Adrenal gland (tissue), 12 donors: ENCODE data around the gene HOXC9. TPM values are rescaled to one million over a fixed set of nuclear protein-coding genes. Genes with fewer than 3 reads are reported as not detected.
A peak's percentile ranks its signal among the peaks of the same experiment; 100 is the strongest.

Experiments
- DNase-seq, 7 donors: peaks; one replicate each; pipeline ENCODE4 v3.0.0-alpha.2; 2019 to 2020
- H3K27ac ChIP-seq, 5 donors: fragments of 200-600 bp; sonication (generic) in 4 of 5; 1 replicate in 3 of 5; 2 replicates in 2 of 5; pipeline versions ENCODE4 v1.5.1 to v1.8.0; 2016 to 2020; ENCODE audit warnings: mild to moderate bottlenecking in 1 of 5
- H3K27me3 ChIP-seq: fragments of 200-600 bp; 2 replicates; pipeline ENCODE4 v1.8.0; 2021
- H3K36me3 ChIP-seq, 2 donors: fragments of 200-600 bp; replicated peaks in 1 of 2; 1 replicate in 1 of 2; 2 replicates in 1 of 2; pipeline versions ENCODE4 v1.5.1 to v1.8.0; 2018 to 2022
- H3K4me1 ChIP-seq, 2 donors: fragments of 200-600 bp; replicated peaks in 1 of 2; 1 replicate in 1 of 2; 2 replicates in 1 of 2; pipeline versions ENCODE4 v1.5.1 to v1.8.0; 2018 to 2021
- H3K4me3 ChIP-seq, 4 donors: fragments of 200-600 bp; sonication (generic) in 3 of 4; one replicate each; pipeline ENCODE4 v1.5.1; 2016 to 2018
- H3K9me3 ChIP-seq, 3 donors: fragments of 200-600 bp; sonication (generic) in 1 of 3; replicated peaks in 1 of 3; 1 replicate in 2 of 3; 2 replicates in 1 of 3; pipeline versions ENCODE4 v1.5.1 to v1.8.0; 2016 to 2021
- POLR2A ChIP-seq, 2 donors: fragments of 450-650 bp; IDR thresholded peaks; one replicate each; pipeline ENCODE4 v1.6.1; 2017; ENCODE audit warnings: antibody characterized with exemption in 2 of 2, mild to moderate bottlenecking in 2 of 2, moderate library complexity in 1 of 2
- WGBS, 4 donors: extraction: QIAGEN DNeasy Blood & Tissue Kit in 2 of 4; methylation state at CpG; one replicate each; pipeline versions ENCODE4 v1.1.5 to v1.1.7; 2013 to 2017; 5-methylcytosine and 5-hydroxymethylcytosine counted together
- intact Hi-C, 2 donors: fragments of 100-400 bp; cut with DNase I; formaldehyde crosslinking; loops; one replicate each; pipeline versions ENCODE4 v1.14.1 to v1.15.0; 2022 to 2023
- polyA plus RNA-seq, 3 donors: library from polyadenylated mRNA; stranded (reverse); fragments of 200-250 nt in 2 of 3; fragments of 350-450 nt in 1 of 3; fragmentation: Illumina TruSeq in 1 of 3; extraction: RNeasy Lipid Tissue Mini Kit (QIAGEN cat#74804) in 1 of 3; gene quantifications; one replicate each; pipeline ENCODE4 v1.2.3, GENCODE V29; 2013 to 2014
- total RNA-seq, 9 donors: library from RNA; depleted of rRNA in 4 of 9; stranded (reverse); fragments of >200 nt in 4 of 9; fragments of 120-200 nt in 1 of 9; fragmentation: NEBNext Ultra II Directional in 1 of 9; extraction: Animal tissue kit (Norgen Biotek cat#: 25700) in 1 of 9; gene quantifications; one replicate each; pipeline versions ENCODE4 v1.1.0 to v1.2.4, GENCODE V29; 2013 to 2023
- TF ChIP-seq, protein P1 (sequence below), 6 experiments: fragments of 450-650 bp in 4 of 6; fragments of 200-600 bp in 2 of 6; sonication (generic) in 1 of 6; IDR thresholded peaks; 1 replicate in 5 of 6; 2 replicates in 1 of 6; pipeline versions ENCODE4 v1.5.1 to v1.8.0; 2016 to 2021; ENCODE audit warnings: antibody characterized with exemption in 6 of 6, mild to moderate bottlenecking in 2 of 6, moderate library complexity in 1 of 6
- donor health status: healthy with polysubstance abuse.
- donor health status: Bipolar disorder and iron deficiency.
- donor health status: DM: yes; HTN: yes; CAD: no.
- donor health status: DM: no; HTN: no; CAD: no.
- donor health status: DM: no; HTN: no; CAD: no.
- donor health status: DM: yes; HTN: yes; CAD: no.

The HOXC9 gene
- total and polyA plus RNA-seq, 12 donors: 1.2 to 12.1 (median 3.0) TPM; not detected in 1

DNA sequence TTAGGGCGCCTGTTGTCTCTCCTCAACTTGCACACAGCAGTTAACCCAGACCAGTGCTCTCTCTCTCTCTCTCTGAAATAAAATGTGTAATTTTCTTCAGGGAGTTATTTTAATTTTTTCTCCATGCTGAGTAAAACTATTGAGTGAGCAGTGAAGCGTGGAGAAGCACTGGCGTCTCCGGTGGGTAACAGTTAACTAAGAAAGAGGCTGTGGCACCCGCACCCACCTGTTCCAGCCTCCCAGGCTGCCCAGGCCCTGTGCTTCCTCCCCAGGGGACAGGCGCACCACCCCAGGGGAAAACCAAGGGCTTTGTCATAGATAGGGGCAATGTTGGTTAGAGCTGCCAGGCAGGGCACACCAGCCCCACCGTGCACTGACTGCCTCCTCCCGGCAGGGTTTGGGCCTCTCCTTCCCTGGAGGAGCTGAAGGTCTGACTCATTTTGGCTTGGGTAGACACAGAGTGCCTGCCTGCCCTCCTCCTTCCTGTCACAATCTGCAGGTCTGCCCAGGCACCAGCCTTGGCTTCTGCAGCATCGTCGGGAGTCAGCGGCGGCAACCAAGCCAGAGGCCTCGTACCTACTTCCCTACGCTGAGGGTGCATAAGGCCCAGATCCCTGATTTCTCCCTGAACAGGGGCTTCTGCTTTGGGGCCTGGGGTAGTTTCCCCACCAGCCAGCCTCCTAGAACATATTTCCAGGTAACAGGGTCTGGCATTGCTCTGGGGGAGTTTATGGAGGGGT is 36.8 kb downstream of the HOXC9 start:
- intact Hi-C loops: loop anchor here in 1 of 2 donors (10.0 kb wide), 1 partner anchor 98 kb away; no protein-coding TSS in a partner anchor
- H3K4me1 ChIP-seq: peaks cover 7 to 24% of the 10 kb centered on the region in 2 donors

DNA sequence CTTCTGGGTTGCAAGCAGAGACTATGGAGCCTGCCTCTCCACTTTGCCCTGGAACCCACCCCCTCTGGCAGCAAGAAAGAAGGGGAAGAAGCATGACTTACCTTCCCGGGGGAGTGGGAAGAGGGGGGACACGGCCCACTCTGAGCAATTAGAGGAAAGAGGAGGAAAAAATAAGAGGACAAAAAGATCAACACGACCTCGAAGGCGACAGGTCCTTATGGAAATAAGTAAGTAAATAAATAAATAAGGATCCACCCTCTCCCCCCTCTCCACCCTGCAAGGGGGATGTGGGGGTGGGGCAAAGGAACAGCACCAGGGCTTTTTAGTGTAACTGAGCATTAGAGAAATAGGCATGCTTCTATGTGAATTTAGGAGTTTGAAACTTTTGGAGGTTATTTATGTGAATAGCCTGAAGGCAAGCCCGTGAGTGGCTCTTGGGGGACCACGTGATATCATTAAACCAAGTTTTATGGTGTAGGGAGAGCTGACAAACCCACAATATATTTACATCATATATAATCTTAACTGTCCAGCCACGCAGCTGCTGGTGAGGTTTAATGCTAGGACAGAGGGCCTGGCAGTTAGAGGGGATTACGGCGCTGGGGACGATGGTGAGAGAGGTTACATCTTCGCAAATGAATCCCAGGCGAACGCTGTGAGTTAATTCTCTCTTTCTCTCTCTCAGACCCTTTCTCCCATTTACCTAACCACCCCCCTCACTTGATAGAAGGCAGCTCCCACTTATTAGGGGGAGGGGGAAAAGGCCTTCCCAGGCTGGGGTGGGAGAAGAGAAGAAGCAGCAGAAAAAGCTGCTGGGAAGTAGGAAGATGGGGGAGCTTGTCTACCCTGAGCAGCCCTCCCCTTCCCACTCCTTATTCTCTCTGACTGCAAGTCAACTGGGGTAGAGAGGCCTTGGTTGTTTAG is 37.7 kb downstream of the HOXC9 start:
- 60 to 75% (median 70%) methylated on average over 14 of the region's 14 CpGs for WGBS, 4 donors
- no peaks in the 10 kb centered on the region for H3K36me3 ChIP-seq
- H3K4me3 ChIP-seq: no peak overlapping the region
- intact Hi-C loops: loop anchor here in 1 of 2 donors (10.0 kb wide), 1 partner anchor 97 kb away; no protein-coding TSS in a partner anchor
- H3K4me1 ChIP-seq: peaks cover 7 to 18% of the 10 kb centered on the region in 2 donors
- peak overlapping the region in 1 of 5 donors; percentile 82 for H3K27ac ChIP-seq
- H3K27me3 ChIP-seq: no peaks in the 10 kb centered on the region
- no peak for DNase-seq
- no peak for TF ChIP-seq POLR2A (IDR thresholded peaks at IDR 0.05)
- no peaks in the 10 kb centered on the region for H3K9me3 ChIP-seq

More for the DNA sequence above, 36.8 kb downstream of the HOXC9 start:
- no peaks in the 10 kb centered on the region for H3K27me3 ChIP-seq
- no peaks in the 10 kb centered on the region for H3K36me3 ChIP-seq
- DNase-seq: peak; percentile 58 to 82 (median 76)
- H3K27ac ChIP-seq: peak overlapping the region in 1 of 5 donors; percentile 49
- TF ChIP-seq POLR2A (IDR thresholded peaks at IDR 0.05): no peak
- TF ChIP-seq, protein P1, sequence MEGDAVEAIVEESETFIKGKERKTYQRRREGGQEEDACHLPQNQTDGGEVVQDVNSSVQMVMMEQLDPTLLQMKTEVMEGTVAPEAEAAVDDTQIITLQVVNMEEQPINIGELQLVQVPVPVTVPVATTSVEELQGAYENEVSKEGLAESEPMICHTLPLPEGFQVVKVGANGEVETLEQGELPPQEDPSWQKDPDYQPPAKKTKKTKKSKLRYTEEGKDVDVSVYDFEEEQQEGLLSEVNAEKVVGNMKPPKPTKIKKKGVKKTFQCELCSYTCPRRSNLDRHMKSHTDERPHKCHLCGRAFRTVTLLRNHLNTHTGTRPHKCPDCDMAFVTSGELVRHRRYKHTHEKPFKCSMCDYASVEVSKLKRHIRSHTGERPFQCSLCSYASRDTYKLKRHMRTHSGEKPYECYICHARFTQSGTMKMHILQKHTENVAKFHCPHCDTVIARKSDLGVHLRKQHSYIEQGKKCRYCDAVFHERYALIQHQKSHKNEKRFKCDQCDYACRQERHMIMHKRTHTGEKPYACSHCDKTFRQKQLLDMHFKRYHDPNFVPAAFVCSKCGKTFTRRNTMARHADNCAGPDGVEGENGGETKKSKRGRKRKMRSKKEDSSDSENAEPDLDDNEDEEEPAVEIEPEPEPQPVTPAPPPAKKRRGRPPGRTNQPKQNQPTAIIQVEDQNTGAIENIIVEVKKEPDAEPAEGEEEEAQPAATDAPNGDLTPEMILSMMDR (IDR thresholded peaks at IDR 0.05): peak in 4 of 6 experiments; percentile 6 to 53 (median 40)
- no peak overlapping the region for H3K4me3 ChIP-seq
- H3K9me3 ChIP-seq: no peaks in the 10 kb centered on the region
- 51 to 70% (median 58%) methylated on average over 12 to 14 of the region's 14 CpGs for WGBS, 4 donors

DNA sequence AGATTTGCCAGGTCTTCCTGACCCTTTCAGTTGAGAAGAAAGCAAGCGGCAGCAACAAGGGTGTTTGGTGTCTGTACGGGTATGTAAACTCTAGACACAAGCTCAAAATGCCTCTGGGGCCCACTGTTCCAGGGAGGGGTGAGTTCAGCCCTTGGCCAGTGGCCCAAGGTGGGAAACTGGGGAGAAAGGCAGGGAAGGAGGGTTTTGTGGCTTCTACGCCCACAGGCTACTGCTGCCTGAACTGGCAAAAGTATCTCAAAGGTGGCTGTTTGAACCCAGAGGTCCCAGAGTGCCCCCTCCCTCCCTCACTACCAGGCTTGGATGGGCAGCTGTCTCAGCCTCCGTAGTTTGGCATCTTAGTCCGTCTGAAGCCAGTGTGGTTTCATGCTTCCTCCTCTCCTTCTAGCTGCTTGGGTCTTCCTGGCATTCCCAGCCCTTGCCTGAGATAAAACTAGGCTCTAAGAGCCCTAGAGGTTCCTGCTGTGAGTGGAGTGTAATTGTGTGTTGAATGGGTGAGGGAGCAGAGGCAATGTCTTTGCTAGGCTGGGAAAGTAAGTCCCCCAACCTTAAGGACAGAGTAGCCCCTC is 38.4 kb downstream of the HOXC9 start:
- no peak for DNase-seq
- Histone ChIP-seq H3K4me3 (no peak overlapping the region), H3K9me3 (no peaks in the 10 kb centered on the region), H3K27me3 (no peaks in the 10 kb centered on the region), H3K27ac (peak overlapping the region in 1 of 5 donors; percentile 82), H3K36me3 (no peaks in the 10 kb centered on the region), H3K4me1 (peaks cover 7 to 12% of the 10 kb centered on the region in 2 donors)
- intact Hi-C loops: loop anchor here in 1 of 2 donors (10.0 kb wide), 1 partner anchor 96 kb away; no protein-coding TSS in a partner anchor
- TF ChIP-seq POLR2A (IDR thresholded peaks at IDR 0.05): no peak
- TF ChIP-seq, protein P1 (IDR thresholded peaks at IDR 0.05): no peak
- 72 to 81% (median 76%) methylated on average over 5 of the region's 5 CpGs for WGBS, 4 donors

DNA sequence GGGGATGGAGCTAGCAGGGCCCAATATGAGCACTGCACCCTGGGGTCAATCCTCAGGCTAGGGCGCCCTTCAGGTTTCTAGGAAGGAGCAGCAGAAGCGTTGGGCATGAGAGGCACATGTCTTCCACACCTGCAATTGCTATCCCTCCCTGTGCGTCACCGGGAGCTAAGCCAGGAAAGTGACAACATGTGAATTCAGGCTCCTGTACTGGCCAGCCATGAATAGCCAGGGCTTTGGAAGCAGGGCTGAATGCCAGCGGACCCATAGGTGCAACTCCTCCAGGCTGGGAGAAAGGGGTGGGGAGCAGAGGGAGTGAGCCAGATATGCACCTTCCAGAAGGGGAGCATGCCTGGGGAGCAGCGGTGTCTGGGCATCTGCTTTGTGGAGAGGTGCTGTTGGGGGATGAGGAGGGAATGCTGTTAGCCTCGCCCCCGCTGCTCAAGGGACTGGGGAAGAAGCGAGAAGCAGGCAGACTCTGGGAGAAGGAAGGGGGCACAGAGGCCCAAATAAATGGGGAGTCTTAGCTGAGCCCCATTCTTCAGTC is 39.0 kb downstream of the HOXC9 start:
- DNase-seq: peak in 2 of 7 donors; percentile 23 to 75
- H3K9me3 ChIP-seq: no peaks in the 10 kb centered on the region
- H3K27me3 ChIP-seq: no peaks in the 10 kb centered on the region
- H3K4me3 ChIP-seq: no peak overlapping the region
- 61 to 72% (median 69%) methylated on average over 7 to 9 of the region's 9 CpGs for WGBS, 4 donors
- H3K4me1 ChIP-seq: peaks cover 2 to 6% of the 10 kb centered on the region in 2 donors
- intact Hi-C loops: loop anchor here in 1 of 2 donors (10.0 kb wide), 1 partner anchor 96 kb away; no protein-coding TSS in a partner anchor
- no peaks in the 10 kb centered on the region for H3K36me3 ChIP-seq
- TF ChIP-seq, protein P1 (IDR thresholded peaks at IDR 0.05): no peak
- no peak for TF ChIP-seq POLR2A (IDR thresholded peaks at IDR 0.05)
- peak overlapping the region in 2 of 5 donors; percentile 56 to 82 for H3K27ac ChIP-seq
